ENCODE results near the gene CD79A. TPM values are rescaled to one million over a fixed set of nuclear protein-coding genes. Genes with fewer than 3 reads are reported as not detected.
A peak's percentile ranks its signal among the peaks of the same experiment; 100 is the strongest.

CD79A gene
- total RNA-seq, 2 experiments from 2014 or later: 2.9 to 4.7 TPM

DNA sequence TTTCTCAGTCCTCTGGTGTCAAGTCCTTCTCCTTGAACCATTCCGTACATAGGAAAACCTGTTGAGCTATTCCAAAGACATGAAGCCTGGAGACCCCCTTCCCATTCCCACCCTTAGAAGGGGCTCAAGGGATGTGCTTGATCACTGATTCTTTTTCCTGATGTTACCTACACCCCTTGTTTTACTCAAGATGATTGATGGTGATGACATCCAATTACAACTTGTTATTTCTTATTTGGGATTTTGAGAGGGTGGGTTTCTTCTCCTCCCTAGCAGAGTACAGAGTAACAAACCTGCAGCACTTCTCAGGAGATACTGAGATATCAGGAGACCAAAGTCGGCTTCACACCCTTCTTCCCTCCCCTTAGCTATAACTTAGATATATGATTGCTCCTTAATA lies 23.7 kb upstream of the CD79A start:
- no peaks in the 10 kb centered on the region for H3K9me3 Mint-ChIP-seq
- no peak overlapping the region for H3K27ac Mint-ChIP-seq
- DNase-seq: no peak
- H3K4me3 Mint-ChIP-seq: no peak overlapping the region
- H3K27me3 Mint-ChIP-seq: peaks cover 33% of the 10 kb centered on the region
- POLR2A ChIA-PET: no interaction called here
- no peaks in the 10 kb centered on the region for H3K36me3 Mint-ChIP-seq (ENCODE audit: low read depth)
- H3K4me1 Mint-ChIP-seq: no peaks in the 10 kb centered on the region
- CTCF ChIA-PET: interaction anchor here (0.7 to 1.5 kb wide), 2 partner anchors 97 to 597 kb away, joined by 3 to 4 read pairs; no protein-coding TSS in a partner anchor

DNA sequence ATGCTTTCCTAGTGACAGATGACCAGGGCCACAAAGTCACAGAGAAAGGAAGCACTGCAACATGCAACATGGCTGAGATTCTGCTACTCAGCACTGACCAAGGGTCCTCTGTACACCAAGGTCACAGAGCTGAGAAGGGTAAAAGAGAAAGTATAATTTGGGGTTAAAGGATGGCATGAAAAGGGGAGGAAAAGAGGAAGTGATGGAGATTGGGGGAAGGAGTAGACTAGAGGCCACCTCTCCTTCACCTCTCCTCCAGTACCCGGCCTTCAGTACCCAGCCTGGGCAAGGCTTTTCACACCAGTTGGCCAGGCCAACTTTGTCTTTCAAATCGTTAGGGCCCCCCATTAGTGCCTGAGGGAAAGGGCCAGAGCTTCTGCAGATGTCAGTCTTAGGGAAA lies 23.3 kb upstream of the CD79A start:
- DNase-seq: no peak
- Mint-ChIP-seq H3K4me3 (no peak overlapping the region), H3K36me3 (ENCODE audit: low read depth) (no peaks in the 10 kb centered on the region), H3K27me3 (peaks cover 33% of the 10 kb centered on the region), H3K9me3 (no peaks in the 10 kb centered on the region), H3K27ac (no peak overlapping the region), H3K4me1 (no peaks in the 10 kb centered on the region)
- ChIA-PET CTCF (interaction anchor here (0.7 to 1.7 kb wide), 3 partner anchors 33 to 596 kb away, joined by 3 to 4 read pairs (median 4); no protein-coding TSS in a partner anchor), POLR2A (no interaction called here)

DNA sequence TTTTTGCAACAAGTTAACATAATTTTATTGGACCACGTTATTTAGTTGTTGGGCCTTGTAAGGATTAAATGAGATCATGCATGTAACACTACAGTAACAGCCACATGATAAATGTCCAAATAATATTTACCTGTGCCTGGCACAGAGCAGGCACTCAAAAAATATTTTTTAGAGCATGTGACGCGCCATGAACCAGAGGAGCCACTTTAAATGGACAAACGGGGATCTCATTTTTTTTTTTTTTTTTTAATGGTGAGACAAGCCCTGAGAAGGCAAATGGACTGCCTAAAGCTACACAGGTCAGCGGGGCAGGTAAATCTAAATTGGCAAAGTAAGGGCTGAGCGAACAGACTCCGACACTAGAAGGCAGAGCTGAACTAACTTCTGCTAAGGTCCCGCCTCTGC lies 17.9 kb upstream of the CD79A start:
- CTCF ChIA-PET: interaction anchor here (0.6 to 3.3 kb wide), 20 partner anchors 9 to 106 kb away, joined by 3 to 27 read pairs (median 4); partner anchors contain the start of genes ARHGEF1 and RABAC1
- Mint-ChIP-seq H3K27me3 (peaks cover 7% of the 10 kb centered on the region), H3K36me3 (ENCODE audit: low read depth) (peaks cover 37% of the 10 kb centered on the region), H3K4me1 (peaks cover 38% of the 10 kb centered on the region), H3K9me3 (no peaks in the 10 kb centered on the region), H3K27ac (peak overlapping the region; percentile 90), H3K4me3 (peak overlapping the region; percentile 79)
- no peak for DNase-seq
- POLR2A ChIA-PET: interaction anchor here (0.6 to 2.4 kb wide), 3 partner anchors 12 to 328 kb away, joined by 3 to 11 read pairs (median 4); no protein-coding TSS in a partner anchor

DNA sequence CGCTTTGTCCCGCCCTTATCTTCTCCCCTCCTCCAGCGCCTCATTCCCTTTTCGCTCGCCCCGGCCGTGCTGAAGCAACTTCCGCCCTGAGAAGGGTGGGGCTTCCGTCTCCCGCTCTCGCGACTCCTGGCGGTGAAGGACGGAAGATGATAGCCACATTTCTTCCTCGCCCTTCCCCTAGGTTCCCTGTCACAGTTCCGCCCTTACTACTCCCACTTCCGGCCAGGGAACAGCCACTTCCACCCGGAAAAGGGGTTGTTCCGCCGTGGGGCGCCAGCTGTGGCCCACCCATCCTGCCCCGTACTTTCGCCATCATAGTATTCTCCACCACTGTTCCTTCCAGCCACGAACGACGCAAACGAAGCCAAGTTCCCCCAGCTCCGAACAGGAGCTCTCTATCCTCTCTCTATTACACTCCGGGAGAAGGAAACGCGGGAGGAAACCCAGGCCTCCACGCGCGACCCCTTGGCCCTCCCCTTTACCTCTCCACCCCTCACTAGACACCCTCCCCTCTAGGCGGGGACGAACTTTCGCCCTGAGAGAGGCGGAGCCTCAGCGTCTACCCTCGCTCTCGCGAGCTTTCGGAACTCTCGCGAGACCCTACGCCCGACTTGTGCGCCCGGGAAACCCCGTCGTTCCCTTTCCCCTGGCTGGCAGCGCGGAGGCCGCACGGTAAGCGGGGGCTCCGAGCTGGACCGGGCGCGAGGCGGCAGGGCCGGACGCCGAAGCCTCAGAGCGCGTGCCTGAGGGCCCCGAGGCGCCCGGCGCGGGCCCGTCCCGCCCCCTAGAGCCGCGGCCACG lies 17.3 kb upstream of the CD79A start, which contains the start of gene RPS19:
RPS19 (plus strand) TSS at position 638 of the 801 bp plus-strand sequence. CDS start 520 bp downstream, outside the sequence.
- CTCF ChIA-PET: interaction anchor here (0.6 to 3.3 kb wide), 27 partner anchors 9 to 615 kb away, joined by 3 to 27 read pairs (median 4); partner anchors contain the start of genes ARHGEF1 and RABAC1
- peaks cover 43% of the 10 kb centered on the region for H3K36me3 Mint-ChIP-seq (ENCODE audit: low read depth)
- no peaks in the 10 kb centered on the region for H3K9me3 Mint-ChIP-seq

DNA sequence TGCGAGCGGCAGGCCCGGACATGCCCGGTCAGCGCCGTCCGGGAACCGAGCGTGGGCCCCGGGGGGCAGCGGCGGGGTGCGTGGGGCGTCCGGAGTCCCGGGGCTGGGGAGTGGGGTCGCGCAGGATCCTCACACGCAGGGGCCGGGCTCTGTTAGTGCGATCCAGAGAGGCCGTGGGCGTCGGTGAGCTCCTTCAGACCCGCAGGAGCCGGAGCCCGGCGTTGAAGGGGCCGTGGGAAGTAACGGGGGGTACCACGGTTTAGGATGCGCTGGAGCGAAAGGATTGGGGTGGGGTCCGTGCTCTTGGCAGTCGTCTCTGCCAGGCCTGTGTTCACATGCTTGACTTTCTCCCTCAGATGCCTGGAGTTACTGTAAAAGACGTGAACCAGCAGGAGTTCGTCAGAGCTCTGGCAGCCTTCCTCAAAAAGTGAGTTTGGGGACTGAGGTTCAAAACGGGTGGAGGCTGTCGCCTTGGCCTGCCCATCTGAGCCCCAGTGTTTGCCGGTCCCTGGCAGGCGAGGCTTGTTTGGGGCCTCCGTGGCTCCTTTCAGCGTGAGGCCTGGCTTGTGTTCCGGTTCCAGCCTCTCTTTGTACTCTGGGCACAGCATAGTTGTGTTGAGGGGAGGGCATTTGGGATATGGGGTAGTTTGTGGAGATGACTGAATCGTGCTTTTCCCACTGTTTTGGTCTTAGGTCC lies 16.5 kb upstream of the CD79A start:
- ChIA-PET POLR2A (interaction anchor here (1.1 to 2.4 kb wide), 3 partner anchors 8 to 26 kb away, joined by 5 to 11 read pairs (median 5); no protein-coding TSS in a partner anchor), CTCF (interaction anchor here (0.5 to 3.3 kb wide), 18 partner anchors 10 to 616 kb away, joined by 3 to 27 read pairs (median 5); partner anchors contain the start of genes ARHGEF1 and RABAC1)
- H3K36me3 Mint-ChIP-seq (ENCODE audit: low read depth): peaks cover 48% of the 10 kb centered on the region
- peak overlapping the region; percentile 79 for H3K4me3 Mint-ChIP-seq
- H3K27ac Mint-ChIP-seq: peak overlapping the region; percentile 94
- no peak for DNase-seq
- H3K27me3 Mint-ChIP-seq: peaks cover 2% of the 10 kb centered on the region
- H3K4me1 Mint-ChIP-seq: peaks cover 48% of the 10 kb centered on the region
- no peaks in the 10 kb centered on the region for H3K9me3 Mint-ChIP-seq

More for the DNA sequence above, 17.3 kb upstream of the CD79A start, which contains the start of gene RPS19:
- Mint-ChIP-seq H3K27ac (peak within 1 kb of the TSS; percentile 94), H3K27me3 (peaks cover 2% of the 10 kb centered on the region), H3K4me3 (peak within 1 kb of the TSS; percentile 79), H3K4me1 (peaks cover 44% of the 10 kb centered on the region)
- POLR2A ChIA-PET: interaction anchor here (0.6 to 2.4 kb wide), 6 partner anchors 8 to 403 kb away, joined by 3 to 11 read pairs (median 4); no protein-coding TSS in a partner anchor
- DNase-seq: peak; percentile 98

- CTCF ChIA-PET: interaction anchor here (0.5 to 3.3 kb wide), 5 partner anchors 10 to 441 kb away, joined by 4 to 27 read pairs (median 12); partner anchors contain the start of gene ARHGEF1
- Mint-ChIP-seq H3K36me3 (ENCODE audit: low read depth) (peaks cover 53% of the 10 kb centered on the region), H3K27me3 (no peaks in the 10 kb centered on the region), H3K4me3 (peak overlapping the region; percentile 79), H3K27ac (peak overlapping the region; percentile 94), H3K9me3 (no peaks in the 10 kb centered on the region), H3K4me1 (peaks cover 51% of the 10 kb centered on the region)
- DNase-seq: no peak
- POLR2A ChIA-PET: interaction anchor here (2.2 to 2.4 kb wide), 2 partner anchors 10 to 26 kb away, joined by 5 to 11 read pairs; no protein-coding TSS in a partner anchor
These were observed 15.8 kb upstream of the CD79A start for GRCh38 chr19:41861116-41861768.

GRCh38 chr19:41861846-41862245 lies 15.2 kb upstream of the CD79A start:
- Mint-ChIP-seq H3K4me1 (peaks cover 54% of the 10 kb centered on the region), H3K27me3 (no peaks in the 10 kb centered on the region)

GRCh38 chr19:41862445-41862986 lies 14.6 kb upstream of the CD79A start:
- H3K4me1 Mint-ChIP-seq: peaks cover 54% of the 10 kb centered on the region
- DNase-seq: no peak
- peaks cover 56% of the 10 kb centered on the region for H3K36me3 Mint-ChIP-seq (ENCODE audit: low read depth)

More at GRCh38 chr19:41861846-41862245, 15.2 kb upstream of the CD79A start:
- DNase-seq: no peak
- no peaks in the 10 kb centered on the region for H3K9me3 Mint-ChIP-seq
- CTCF ChIA-PET: interaction anchor here (1.4 to 3.3 kb wide), 4 partner anchors 9 to 13 kb away, joined by 5 to 27 read pairs (median 14); no protein-coding TSS in a partner anchor
- H3K27ac Mint-ChIP-seq: peak overlapping the region; percentile 94
- POLR2A ChIA-PET: interaction anchor here (2.2 kb wide), 1 partner anchor 25 kb away, joined by 5 read pairs; no protein-coding TSS in a partner anchor
- peaks cover 56% of the 10 kb centered on the region for H3K36me3 Mint-ChIP-seq (ENCODE audit: low read depth)
- H3K4me3 Mint-ChIP-seq: peak overlapping the region; percentile 79

GRCh38 chr19:41863209-41863931 lies 13.7 kb upstream of the CD79A start:
- H3K27ac Mint-ChIP-seq: peak overlapping the region; percentile 37
- H3K4me3 Mint-ChIP-seq: peak overlapping the region; percentile 79
- H3K36me3 Mint-ChIP-seq (ENCODE audit: low read depth): peaks cover 62% of the 10 kb centered on the region
- H3K27me3 Mint-ChIP-seq: no peaks in the 10 kb centered on the region
- no peak for DNase-seq
- H3K4me1 Mint-ChIP-seq: peaks cover 63% of the 10 kb centered on the region
- no peaks in the 10 kb centered on the region for H3K9me3 Mint-ChIP-seq
- ChIA-PET CTCF (interaction anchor here (1.0 to 2.6 kb wide), 4 partner anchors 10 to 94 kb away, joined by 3 to 14 read pairs (median 4); no protein-coding TSS in a partner anchor), POLR2A (interaction anchor here (0.5 to 0.6 kb wide), 2 partner anchors 8 to 11 kb away, joined by 3 to 9 read pairs; no protein-coding TSS in a partner anchor)

More at GRCh38 chr19:41862445-41862986, 14.6 kb upstream of the CD79A start:
- Mint-ChIP-seq H3K9me3 (no peaks in the 10 kb centered on the region), H3K27ac (peak overlapping the region; percentile 84), H3K4me3 (peak overlapping the region; percentile 79), H3K27me3 (no peaks in the 10 kb centered on the region)
- CTCF ChIA-PET: interaction anchor here (1.4 to 2.6 kb wide), 2 partner anchors 11 to 13 kb away, joined by 5 to 14 read pairs; no protein-coding TSS in a partner anchor
- POLR2A ChIA-PET: interaction anchor here (0.5 to 0.6 kb wide), 2 partner anchors 9 to 12 kb away, joined by 3 to 9 read pairs; no protein-coding TSS in a partner anchor

DNA sequence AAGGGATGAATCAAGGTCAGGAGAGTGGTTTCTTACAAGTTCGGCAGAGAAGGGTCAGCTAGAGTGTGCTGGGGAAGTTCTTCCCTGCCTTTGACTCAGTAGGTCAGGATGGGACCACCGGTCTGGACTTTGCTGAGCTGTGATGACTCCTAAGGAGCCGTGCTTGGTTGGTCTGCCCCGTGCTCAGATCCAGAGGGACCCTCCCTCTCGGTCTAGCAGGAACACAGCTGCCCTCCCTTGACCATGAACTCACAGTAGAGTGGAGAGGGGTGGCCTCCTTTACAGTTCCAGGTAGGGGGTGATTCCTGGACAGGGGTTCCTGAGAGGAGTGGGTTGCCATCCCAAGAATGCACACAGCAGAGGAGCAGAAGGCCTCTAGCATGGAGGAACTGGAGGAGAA lies 12.7 kb upstream of the CD79A start:
- Mint-ChIP-seq H3K27ac (peak overlapping the region; percentile 74), H3K4me3 (peak overlapping the region; percentile 33), H3K36me3 (ENCODE audit: low read depth) (peaks cover 69% of the 10 kb centered on the region), H3K4me1 (peaks cover 68% of the 10 kb centered on the region), H3K9me3 (no peaks in the 10 kb centered on the region), H3K27me3 (no peaks in the 10 kb centered on the region)
- DNase-seq: no peak
- ChIA-PET POLR2A (no interaction called here), CTCF (interaction anchor here (1.0 to 2.6 kb wide), 5 partner anchors 9 to 93 kb away, joined by 3 to 14 read pairs (median 4); no protein-coding TSS in a partner anchor)

GRCh38 chr19:41866284-41866683 lies 10.8 kb upstream of the CD79A start:
- no peak overlapping the region for H3K4me3 Mint-ChIP-seq
- no peaks in the 10 kb centered on the region for H3K9me3 Mint-ChIP-seq
- POLR2A ChIA-PET: no interaction called here
- peaks cover 80% of the 10 kb centered on the region for H3K4me1 Mint-ChIP-seq
- CTCF ChIA-PET: interaction anchor here (0.9 to 2.6 kb wide), 2 partner anchors 15 to 23 kb away, joined by 3 to 5 read pairs; no protein-coding TSS in a partner anchor
- peak overlapping the region; percentile 25 for H3K27ac Mint-ChIP-seq
- H3K27me3 Mint-ChIP-seq: no peaks in the 10 kb centered on the region
- H3K36me3 Mint-ChIP-seq (ENCODE audit: low read depth): peaks cover 76% of the 10 kb centered on the region
- no peak for DNase-seq
